Activated CD4-positive, alpha-beta T cell treated with anti-CD3 and anti-CD28 coated beads, Interleukin-2, amount 50 U/mL, for 4 hours (primary cell): ENCODE data around the gene PRKCB.

ENCODE experiments used
- DNase-seq, 2 experiments: peaks; one replicate each; pipeline ENCODE4 v3.0.0-alpha.2; 2020

The PRKCB gene

GRCh38 chr16:23975293-23975692, 139.5 kb downstream of the PRKCB start:
- DNase-seq, result no peak

DNA sequence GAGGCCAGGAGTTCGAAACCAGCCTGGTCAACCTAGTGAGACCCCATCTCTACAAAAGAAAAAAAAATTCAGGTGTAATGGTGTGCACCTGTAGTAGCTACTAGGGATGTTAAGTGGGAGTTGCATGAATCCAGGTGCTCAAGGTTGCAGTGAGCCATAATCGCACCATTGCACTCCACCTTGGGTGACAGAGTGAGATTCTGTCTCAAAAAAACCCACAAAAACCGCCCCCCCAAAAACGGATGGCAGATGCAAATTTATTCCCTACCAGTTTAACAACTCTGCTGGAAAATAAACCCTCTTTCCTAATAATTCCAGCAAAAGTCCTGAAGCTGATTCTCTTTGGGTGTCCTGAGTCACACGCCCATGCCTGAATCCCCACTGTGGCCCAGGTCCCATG, 140.3 kb downstream of the PRKCB start:
- DNase-seq, result no peak

GRCh38 chr16:23976524-23976923, 140.7 kb downstream of the PRKCB start:
- no peak for DNase-seq

- no peak for DNase-seq
Observed at GRCh38 chr16:23979441-23979840, 143.7 kb downstream of the PRKCB start.

DNA sequence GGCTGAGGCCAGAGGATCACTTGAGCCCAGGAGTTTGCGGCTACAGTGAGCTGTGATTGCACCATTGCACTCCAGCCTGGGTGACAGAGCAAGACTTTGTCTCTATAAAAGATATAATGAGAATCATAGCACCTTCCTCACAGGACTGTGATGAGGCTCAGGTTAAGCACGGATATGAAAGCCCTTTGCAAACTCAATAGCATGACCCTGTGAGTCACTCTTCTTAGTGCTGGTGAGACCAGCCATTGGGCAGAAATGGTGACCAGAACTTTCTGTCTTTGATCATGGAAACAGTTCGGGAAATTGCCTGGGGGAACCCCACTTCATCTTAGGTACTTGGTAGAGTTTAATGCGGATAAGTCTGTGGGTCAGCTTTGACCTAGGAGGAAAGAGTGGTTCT, 144.2 kb downstream of the PRKCB start:
- no peak for DNase-seq

- no peak for DNase-seq
Observed at GRCh38 chr16:23981429-23982399, 145.9 kb downstream of the PRKCB start.

- DNase-seq, result no peak
Observed at GRCh38 chr16:23986455-23986854, 150.7 kb downstream of the PRKCB start.

- no peak for DNase-seq
Observed at GRCh38 chr16:23987443-23987842, 151.7 kb downstream of the PRKCB start.

DNA sequence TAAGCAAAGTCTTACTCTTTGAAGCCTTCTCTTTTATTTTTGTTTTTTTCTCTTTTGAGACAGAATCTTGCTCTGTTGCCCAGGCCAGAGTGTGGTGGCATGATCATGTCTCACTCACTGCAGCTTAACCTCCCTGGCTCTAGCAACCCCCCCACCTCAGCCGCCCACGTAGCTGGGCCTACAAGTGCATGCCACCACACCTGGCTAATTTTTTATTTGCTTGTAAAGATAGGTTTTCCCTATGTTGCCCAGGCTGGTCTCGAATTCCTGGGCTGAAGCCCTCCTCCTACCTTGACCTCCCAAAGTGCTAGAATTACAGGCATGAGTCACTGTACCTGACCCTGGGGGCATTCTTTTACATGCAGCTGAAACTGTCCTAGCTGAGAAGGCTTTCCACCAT, 154.7 kb downstream of the PRKCB start:
- DNase-seq, result no peak

DNA sequence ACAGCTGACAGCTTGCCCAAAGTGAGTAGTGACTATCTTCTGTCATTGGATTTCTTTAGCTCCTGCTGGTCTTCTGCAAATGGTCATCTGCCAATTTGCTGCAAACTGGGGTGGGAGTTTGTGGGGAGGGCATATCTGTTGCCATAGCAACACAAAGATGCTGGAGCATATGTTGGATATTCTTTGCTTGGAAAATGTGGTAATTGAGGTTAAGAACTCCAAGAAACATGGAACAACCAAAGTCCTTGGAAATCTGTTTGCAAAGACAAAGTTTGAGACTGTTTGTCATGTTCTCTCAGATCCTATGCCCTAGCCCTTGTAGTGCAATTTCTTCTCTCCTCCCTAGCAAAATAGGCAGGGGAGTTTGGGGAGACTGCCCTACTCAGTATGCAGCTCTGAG, 155.3 kb downstream of the PRKCB start:
- no peak for DNase-seq

GRCh38 chr16:23994615-23995014, 158.8 kb downstream of the PRKCB start:
- DNase-seq, result no peak

- no peak for DNase-seq
Observed at GRCh38 chr16:23996258-23996955, 160.6 kb downstream of the PRKCB start.

GRCh38 chr16:23998771-23999170, 163.0 kb downstream of the PRKCB start:
- DNase-seq, result no peak

GRCh38 chr16:23999663-24000062, 163.9 kb downstream of the PRKCB start:
- no peak for DNase-seq

GRCh38 chr16:24001710-24002109, 165.9 kb downstream of the PRKCB start:
- no peak for DNase-seq

DNA sequence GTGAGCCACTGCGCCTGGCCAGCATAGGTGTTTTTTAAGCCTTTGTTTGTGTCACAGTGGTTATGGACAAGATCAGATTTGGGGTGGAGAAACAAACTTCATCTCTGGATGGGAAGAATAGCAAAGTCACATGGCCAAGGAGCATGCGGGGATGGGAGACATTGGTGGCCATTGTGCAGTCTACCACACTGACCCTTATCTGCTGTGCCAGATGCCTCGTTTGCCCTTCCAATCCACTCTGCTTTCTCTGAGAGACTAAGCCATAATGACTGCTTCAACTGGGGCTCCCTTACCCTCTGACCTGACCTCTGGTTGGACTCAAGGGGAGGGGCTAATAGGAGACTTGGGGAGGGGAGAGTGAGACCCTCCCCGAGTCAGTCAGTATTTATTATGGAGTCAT, 166.8 kb downstream of the PRKCB start:
- no peak for DNase-seq

GRCh38 chr16:24005577-24005976, 169.8 kb downstream of the PRKCB start:
- DNase-seq, result no peak

- no peak for DNase-seq
Observed at GRCh38 chr16:24007391-24007790, 171.6 kb downstream of the PRKCB start.

- DNase-seq, result no peak
Observed at GRCh38 chr16:24007934-24008333, 172.2 kb downstream of the PRKCB start.

- DNase-seq, result no peak
Observed at GRCh38 chr16:24009098-24009497, 173.3 kb downstream of the PRKCB start.

DNA sequence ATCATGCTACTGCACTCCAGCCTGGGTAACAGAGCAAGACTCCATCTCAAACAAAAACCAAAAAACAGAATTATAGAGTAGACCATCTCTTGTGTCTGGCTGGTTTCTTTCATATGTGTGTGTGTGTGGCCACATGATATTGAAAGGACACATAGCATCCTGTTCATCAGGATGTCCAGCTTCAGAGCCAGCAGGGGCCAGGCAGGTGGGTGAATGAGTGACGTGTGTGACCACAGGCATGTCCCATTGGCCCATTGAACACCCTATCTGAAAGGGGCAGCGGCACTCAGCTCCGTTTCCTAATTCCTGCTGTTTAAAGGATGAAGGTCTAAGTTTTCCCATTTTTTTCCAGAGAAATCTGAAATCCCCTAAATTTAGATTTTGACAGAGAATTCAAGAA, 174.2 kb downstream of the PRKCB start:
- no peak for DNase-seq

- DNase-seq, result peak; percentile 80
Observed at GRCh38 chr16:24010440-24011089, 174.8 kb downstream of the PRKCB start.

DNA sequence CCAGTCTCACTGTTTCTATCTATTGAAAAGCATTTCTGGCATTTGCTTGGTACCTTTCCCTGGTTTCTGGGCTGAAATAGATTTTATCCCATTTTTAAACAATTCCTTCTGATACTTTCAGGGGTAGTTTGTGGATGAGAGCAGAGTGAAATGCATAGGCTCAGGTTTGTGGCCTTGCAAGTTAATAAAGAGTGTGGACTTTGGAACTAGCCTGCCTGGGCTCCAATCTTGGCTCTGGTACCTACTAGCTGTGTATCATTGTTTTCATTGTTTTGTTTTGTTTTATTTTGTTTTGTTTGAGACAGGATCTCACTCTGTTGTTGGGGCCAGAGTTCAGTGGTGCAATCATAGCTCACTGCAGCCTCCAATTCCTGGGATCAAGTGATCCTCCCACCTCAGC, 175.5 kb downstream of the PRKCB start:
- DNase-seq, result no peak
